H9 (cell line): ENCODE data around the gene HOXC11. TPM values are rescaled to one million over a fixed set of nuclear protein-coding genes. Genes with fewer than 3 reads are reported as not detected.
A peak's percentile ranks its signal among the peaks of the same experiment; 100 is the strongest.

Source experiments
- DNase-seq: peaks from one replicate; pipeline ENCODE4 v3.0.0-alpha.2; 2017
- H2AFZ ChIP-seq: one replicate; pipeline ENCODE4 v1.6.1; 2013; ENCODE audit warnings: mild to moderate bottlenecking, low read length, control low read depth, moderate library complexity
- H2AK5ac ChIP-seq: 2 replicates; pipeline ENCODE4 v1.6.1; 2013; ENCODE audit warnings: low read length, control low read depth, mixed read lengths; ENCODE audit not compliant: insufficient read length
- H2BK120ac ChIP-seq: one replicate; pipeline ENCODE4 v1.6.1; 2013; ENCODE audit warnings: low read depth, mild to moderate bottlenecking, low read length, control low read depth, inconsistent platforms; ENCODE audit not compliant: poor library complexity, severe bottlenecking
- H2BK12ac ChIP-seq: 2 replicates; pipeline ENCODE4 v1.6.1; 2013; ENCODE audit warnings: low read length, control low read depth, mixed read lengths, low read depth; ENCODE audit not compliant: insufficient read length
- H2BK15ac ChIP-seq: 2 replicates; pipeline ENCODE4 v1.6.1; 2013; ENCODE audit warnings: low read depth, low read length, control low read depth
- H2BK20ac ChIP-seq: one replicate; pipeline ENCODE4 v1.6.1; 2013; ENCODE audit warnings: low read depth, mild to moderate bottlenecking, low read length, control low read depth, inconsistent platforms; ENCODE audit not compliant: poor library complexity, severe bottlenecking
- H2BK5ac ChIP-seq: 2 replicates; pipeline ENCODE4 v1.6.1; 2013; ENCODE audit warnings: low read length, control low read depth, mixed read lengths; ENCODE audit not compliant: insufficient read length
- H3K14ac ChIP-seq: 2 replicates; pipeline ENCODE4 v1.6.1; 2013; ENCODE audit warnings: low read length, control low read depth; ENCODE audit not compliant: insufficient read depth
- H3K18ac ChIP-seq: 2 replicates; pipeline ENCODE4 v1.6.1; 2013; ENCODE audit warnings: low read depth, mild to moderate bottlenecking, mixed read lengths, low read length, control low read depth; ENCODE audit not compliant: insufficient read length
- H3K23ac ChIP-seq: 2 replicates; pipeline ENCODE4 v1.6.1; 2013; ENCODE audit warnings: low read length, control low read depth, mixed read lengths, low read depth; ENCODE audit not compliant: insufficient read length
- H3K23me2 ChIP-seq: 2 replicates; pipeline ENCODE4 v1.6.1; 2013; ENCODE audit warnings: low read depth, mild to moderate bottlenecking, mixed read lengths, low read length, control low read depth; ENCODE audit not compliant: insufficient read length, poor library complexity, severe bottlenecking
- H3K27ac ChIP-seq: 2 replicates; pipeline ENCODE4 v1.5.1; 2013; ENCODE audit warnings: low read length, control low read depth, mixed read lengths, low read depth; ENCODE audit not compliant: insufficient read length
- H3K27me3 ChIP-seq: 2 replicates; pipeline ENCODE4 v1.6.1; 2013; ENCODE audit warnings: low read length, control low read depth, inconsistent platforms; ENCODE audit not compliant: insufficient read depth
- H3K4ac ChIP-seq: 2 replicates; pipeline ENCODE4 v1.6.1; 2013; ENCODE audit warnings: low read depth, mild to moderate bottlenecking, control low read depth, inconsistent platforms, low read length, moderate library complexity
- H3K4me1 ChIP-seq: 2 replicates; pipeline ENCODE4 v1.6.1; 2013; ENCODE audit warnings: low read length, control low read depth, inconsistent platforms; ENCODE audit not compliant: insufficient read depth
- H3K4me2 ChIP-seq: 2 replicates; pipeline ENCODE4 v1.6.1; 2013; ENCODE audit warnings: low read length, control low read depth, mixed read lengths; ENCODE audit not compliant: insufficient read length, insufficient read depth
- H3K56ac ChIP-seq: 2 replicates; pipeline ENCODE4 v1.6.1; 2013; ENCODE audit warnings: low read depth, mild to moderate bottlenecking, mixed read lengths, low read length, control low read depth; ENCODE audit not compliant: insufficient read length
- H3K79me1 ChIP-seq: 2 replicates; pipeline ENCODE4 v1.6.1; 2013; ENCODE audit warnings: low read depth, mild to moderate bottlenecking, moderate library complexity, low read length, control low read depth, inconsistent platforms; ENCODE audit not compliant: insufficient read depth, poor library complexity, severe bottlenecking
- H3K79me2 ChIP-seq: 2 replicates; pipeline ENCODE4 v1.6.1; 2013; ENCODE audit warnings: low read length, control low read depth, inconsistent platforms; ENCODE audit not compliant: insufficient read depth
- H3K9ac ChIP-seq: 2 replicates; pipeline ENCODE4 v1.6.1; 2013; ENCODE audit warnings: low read length, control low read depth, mixed read lengths; ENCODE audit not compliant: insufficient read length; ENCODE audit errors: extremely low read depth
- H3K9me3 ChIP-seq: one replicate; pipeline ENCODE4 v1.6.1; 2013; ENCODE audit warnings: low read depth, low read length, inconsistent platforms; ENCODE audit not compliant: control insufficient read depth
- H3T11ph ChIP-seq: one replicate; pipeline ENCODE4 v1.6.1; 2013; ENCODE audit warnings: mild to moderate bottlenecking, low read length, control low read depth, inconsistent platforms
- H4K20me1 ChIP-seq: one replicate; pipeline ENCODE4 v1.6.1; 2013; ENCODE audit not compliant: control insufficient read depth, insufficient read length, insufficient read depth
- H4K5ac ChIP-seq: 2 replicates; pipeline ENCODE4 v1.6.1; 2013; ENCODE audit warnings: low read depth, mild to moderate bottlenecking, mixed read lengths, low read length, control low read depth; ENCODE audit not compliant: insufficient read length
- H4K8ac ChIP-seq: replicated peaks from 2 replicates; pipeline ENCODE4 v1.6.1; 2013; ENCODE audit warnings: low read length, control low read depth, mixed read lengths, low read depth; ENCODE audit not compliant: insufficient read length
- H4K91ac ChIP-seq: 2 replicates; pipeline ENCODE4 v1.6.1; 2013; ENCODE audit warnings: low read depth, mild to moderate bottlenecking, moderate library complexity, mixed read lengths, low read length, control low read depth; ENCODE audit not compliant: insufficient read length
- H3K27ac Mint-ChIP-seq, 3 experiments: 2 replicates in 2 of 3; 3 replicates in 1 of 3; pipeline ENCODE4 v1.8.0; 2020 to 2021; ENCODE audit warnings: mixed read lengths in 3 of 3, mild to moderate bottlenecking in 1 of 3, moderate library complexity in 1 of 3
- H3K27me3 Mint-ChIP-seq: 2 replicates; pipeline ENCODE4 v1.8.0; 2021; ENCODE audit warnings: low read depth, mild to moderate bottlenecking, moderate library complexity, mixed read lengths
- H3K36me3 Mint-ChIP-seq, 3 experiments: 2 replicates in 2 of 3; 3 replicates in 1 of 3; pipeline ENCODE4 v1.8.0; 2020 to 2021; ENCODE audit warnings: low read depth in 3 of 3, mixed read lengths in 3 of 3; ENCODE audit not compliant: insufficient read depth in 1 of 3
- H3K4me1 Mint-ChIP-seq, 2 experiments: 2 replicates each; pipeline ENCODE4 v1.8.0; 2020; ENCODE audit warnings: mixed read lengths in 2 of 2
- H3K4me3 Mint-ChIP-seq, 2 experiments: 2 replicates in 1 of 2; 3 replicates in 1 of 2; pipeline ENCODE4 v1.8.0; 2020 to 2021; ENCODE audit warnings: mild to moderate bottlenecking in 2 of 2, mixed read lengths in 2 of 2, moderate library complexity in 1 of 2
- H3K9me3 Mint-ChIP-seq, 2 experiments: 2 replicates in 1 of 2; 3 replicates in 1 of 2; pipeline ENCODE4 v1.8.0; 2020; ENCODE audit warnings: mild to moderate bottlenecking in 2 of 2, mixed read lengths in 2 of 2, moderate library complexity in 1 of 2
- WGBS: extraction: QIAGEN DNeasy Blood & Tissue Kit; methylation state at CpG from one replicate; pipeline ENCODE4 v1.1.7; 2013; ENCODE audit warnings: missing lambda C conversion rate, low lambda C conversion rate, mixed read lengths; ENCODE audit not compliant: insufficient read length; ENCODE audit errors: extremely low coverage; 5-methylcytosine and 5-hydroxymethylcytosine counted together
- total RNA-seq: library from RNA; stranded (reverse); gene quantifications from 2 replicates; pipeline ENCODE4 v1.2.1, GENCODE V29; 2021
- TF ChIP-seq, protein P1 (sequence below): fragments of 200-600 bp; sonication (generic); conservative IDR thresholded peaks from 3 replicates; pipeline ENCODE4 v1.8.0; 2021; ENCODE audit warnings: antibody characterized with exemption, mild to moderate bottlenecking

The HOXC11 gene
- total RNA-seq, 1 experiment from 2014 or later, result not detected

DNA sequence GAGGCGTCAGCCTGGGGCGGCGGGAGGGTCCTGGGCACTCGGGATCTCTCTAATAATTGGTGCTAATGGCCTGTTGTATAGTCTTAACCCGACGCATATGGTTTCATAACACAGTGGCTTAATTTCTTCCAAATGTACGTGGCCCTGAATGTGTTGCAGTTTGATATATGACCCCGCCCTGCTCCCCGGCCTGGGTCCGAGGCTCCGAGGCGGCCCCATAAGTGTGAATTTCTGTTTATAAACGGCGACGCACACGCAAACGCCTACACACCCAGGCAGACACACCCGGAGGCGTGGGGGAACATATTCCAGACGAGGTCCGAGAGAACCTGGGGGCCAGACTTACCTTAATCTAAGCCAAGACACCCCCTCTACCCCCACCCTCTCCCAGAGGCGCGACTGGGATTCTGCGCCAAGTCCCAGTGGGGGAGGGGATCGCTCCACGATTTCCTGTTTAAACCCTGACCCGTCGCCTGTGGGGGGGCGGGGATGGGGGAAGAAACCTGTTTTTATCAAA, 45.6 kb downstream of the HOXC11 start:
- Histone ChIP-seq H3K18ac (no peak overlapping the region), H3K9ac (no peak overlapping the region), H3K27ac (no peak overlapping the region), H3K4ac (no peak overlapping the region), H3K9me3 (no peaks in the 10 kb centered on the region), H4K5ac (no peak overlapping the region), H3K23ac (no peak overlapping the region), H4K20me1 (no peaks in the 10 kb centered on the region), H2AFZ (no peak overlapping the region), H4K91ac (no peak overlapping the region), H3K79me1 (no peaks in the 10 kb centered on the region), H2BK120ac (no peak overlapping the region), H4K8ac (no peak overlapping the region), H3K27me3 (peaks cover 93% of the 10 kb centered on the region), H3K14ac (no peak overlapping the region), H3K4me1 (no peaks in the 10 kb centered on the region), H3K23me2 (peaks cover 10% of the 10 kb centered on the region), H2AK5ac (no peak overlapping the region), H3K4me2 (peak overlapping the region; percentile 77), H2BK20ac (no peak overlapping the region), H2BK12ac (no peak overlapping the region), H3K56ac (no peak overlapping the region), H2BK15ac (no peak overlapping the region), H2BK5ac (no peak overlapping the region), H3T11ph (no peak overlapping the region), H3K79me2 (no peaks in the 10 kb centered on the region)
- DNase-seq, result no peak
- peak overlapping the region; percentile 38 to 73 for H3K4me3 Mint-ChIP-seq
- H3K27me3 Mint-ChIP-seq, result peaks cover 100% of the 10 kb centered on the region
- H3K27ac Mint-ChIP-seq, result no peak overlapping the region; a peak in 1 of 7 replicates
- H3K9me3 Mint-ChIP-seq, result peaks cover 0 to 2% of the 10 kb centered on the region in 2 experiments; a peak in 2 of 5 replicates
- no CpG with 5 or more reads among the region's 29 CpGs for WGBS
- H3K36me3 Mint-ChIP-seq, result no peaks in the 10 kb centered on the region
- peaks cover 13 to 26% of the 10 kb centered on the region in 2 experiments for H3K4me1 Mint-ChIP-seq
- TF ChIP-seq, protein P1, sequence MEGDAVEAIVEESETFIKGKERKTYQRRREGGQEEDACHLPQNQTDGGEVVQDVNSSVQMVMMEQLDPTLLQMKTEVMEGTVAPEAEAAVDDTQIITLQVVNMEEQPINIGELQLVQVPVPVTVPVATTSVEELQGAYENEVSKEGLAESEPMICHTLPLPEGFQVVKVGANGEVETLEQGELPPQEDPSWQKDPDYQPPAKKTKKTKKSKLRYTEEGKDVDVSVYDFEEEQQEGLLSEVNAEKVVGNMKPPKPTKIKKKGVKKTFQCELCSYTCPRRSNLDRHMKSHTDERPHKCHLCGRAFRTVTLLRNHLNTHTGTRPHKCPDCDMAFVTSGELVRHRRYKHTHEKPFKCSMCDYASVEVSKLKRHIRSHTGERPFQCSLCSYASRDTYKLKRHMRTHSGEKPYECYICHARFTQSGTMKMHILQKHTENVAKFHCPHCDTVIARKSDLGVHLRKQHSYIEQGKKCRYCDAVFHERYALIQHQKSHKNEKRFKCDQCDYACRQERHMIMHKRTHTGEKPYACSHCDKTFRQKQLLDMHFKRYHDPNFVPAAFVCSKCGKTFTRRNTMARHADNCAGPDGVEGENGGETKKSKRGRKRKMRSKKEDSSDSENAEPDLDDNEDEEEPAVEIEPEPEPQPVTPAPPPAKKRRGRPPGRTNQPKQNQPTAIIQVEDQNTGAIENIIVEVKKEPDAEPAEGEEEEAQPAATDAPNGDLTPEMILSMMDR, result no peak
